Testis (tissue), 2 donors: ENCODE data around the gene TMEM129.

Experiments used
- CTCF ChIP-seq, 3 experiments: fragments of 450-650 bp in 2 of 3; fragments of 200-600 bp in 1 of 3; sonication (generic) in 1 of 3; IDR thresholded peaks; one replicate each; pipeline ENCODE4 v1.5.1; 2016 to 2019; ENCODE audit warnings: antibody characterized with exemption in 3 of 3, mild to moderate bottlenecking in 2 of 3, moderate library complexity in 1 of 3
- POLR2A ChIP-seq: fragments of 450-650 bp; IDR thresholded peaks from one replicate; pipeline ENCODE4 v1.6.1; 2017; ENCODE audit warnings: antibody characterized with exemption, mild to moderate bottlenecking, moderate library complexity

GRCh38 chr4:1713003-1713851 lies 7.9 kb downstream of the TMEM129 start:
- no peak for TF ChIP-seq CTCF (IDR thresholded peaks at IDR 0.05)
- no peak for TF ChIP-seq POLR2A
